ENCODE results near the gene SPATA7.

The SPATA7 gene

DNA sequence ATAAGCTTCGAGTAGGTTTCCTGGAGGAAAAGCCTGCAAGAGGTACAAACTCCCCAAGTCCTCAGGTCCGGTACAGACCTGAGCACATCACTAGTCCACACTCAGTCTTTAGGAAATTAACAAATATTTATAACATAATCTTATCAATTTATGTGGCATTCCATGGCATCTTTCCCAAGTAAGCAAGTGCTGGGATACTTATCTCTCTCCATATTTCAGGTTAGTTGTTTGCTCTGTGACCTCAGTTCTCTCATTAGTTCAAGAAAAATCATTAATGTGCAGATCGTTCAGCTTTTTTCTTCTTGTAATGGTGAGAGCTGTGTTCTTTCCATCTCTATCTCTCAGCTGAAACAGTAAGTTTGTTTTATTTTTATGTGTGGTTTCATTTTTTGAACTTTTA, 34.7 kb downstream of the SPATA7 start:
- no peak for DNase-seq

DNA sequence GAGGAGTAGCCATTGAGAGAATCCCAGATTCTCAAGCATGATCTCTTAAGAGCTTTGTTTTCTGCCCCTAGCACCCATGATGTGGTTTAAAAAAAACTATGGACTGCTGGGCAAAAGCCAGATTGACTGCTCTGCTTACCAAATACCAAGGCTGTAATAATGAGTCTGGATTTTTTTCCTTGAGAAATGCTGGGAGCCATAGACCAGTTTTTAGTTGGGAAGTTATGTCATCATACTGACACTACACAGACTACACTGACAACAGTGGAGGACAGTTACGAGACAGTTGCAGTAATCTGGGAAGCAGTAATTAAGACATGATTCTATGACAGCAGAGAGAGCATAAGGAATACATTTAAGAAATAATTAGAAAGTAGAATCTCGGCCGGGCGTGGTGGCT, 35.8 kb downstream of the SPATA7 start:
- DNase-seq, result no peak

DNA sequence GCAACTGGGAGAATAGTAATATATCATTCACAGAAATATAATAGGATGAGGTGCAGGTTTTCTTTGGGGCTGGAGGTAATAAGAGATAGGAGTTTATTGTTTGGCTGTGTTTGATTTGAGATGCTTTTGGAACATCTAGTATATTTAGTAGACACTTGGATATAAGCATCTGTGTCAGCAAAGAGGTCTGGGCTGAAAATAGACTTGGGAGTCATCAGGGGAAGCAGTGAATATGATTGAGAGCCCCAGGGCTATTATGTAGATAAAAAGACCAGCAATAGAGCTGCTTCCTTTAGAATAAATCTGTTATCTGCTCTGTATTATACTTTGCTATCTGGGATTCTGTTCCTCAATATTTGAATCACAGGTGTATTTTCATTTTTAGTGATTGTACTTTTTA, 36.6 kb downstream of the SPATA7 start:
- no peak for DNase-seq

DNA sequence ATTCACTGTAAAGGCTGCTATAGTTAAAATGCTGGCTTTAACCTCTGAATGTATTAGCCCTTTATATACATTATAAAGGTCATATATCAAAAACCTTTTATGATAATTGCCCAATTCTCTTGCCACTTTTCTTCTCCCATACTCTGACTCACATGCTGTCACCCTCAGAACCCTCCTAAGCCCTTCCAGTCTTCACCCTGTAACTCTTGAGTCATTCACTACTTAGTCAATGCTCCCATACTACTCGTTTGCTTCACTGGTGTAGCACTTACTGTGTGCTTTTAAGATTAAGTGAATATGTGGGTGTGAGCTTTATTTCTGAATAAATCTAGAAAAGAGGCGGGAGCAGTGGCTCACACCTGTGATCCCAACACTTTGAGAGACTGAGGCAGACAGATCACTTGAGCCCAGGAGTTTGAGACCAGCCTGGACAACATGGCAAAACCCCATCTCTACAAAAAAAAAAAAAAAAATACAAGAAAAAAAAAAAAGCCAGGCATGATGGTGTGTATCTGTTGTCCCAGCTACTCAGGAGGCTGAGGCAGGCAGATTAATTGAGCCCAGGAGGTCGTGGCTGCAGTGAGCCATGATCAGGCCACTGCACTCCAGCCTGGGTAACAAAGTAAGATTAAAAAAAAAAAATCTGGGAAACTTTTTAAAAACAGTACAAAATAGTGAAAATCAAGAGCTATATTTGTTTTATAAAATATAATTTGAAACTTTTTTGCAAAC, 37.6 kb downstream of the SPATA7 start:
- DNase-seq, result no peak

DNA sequence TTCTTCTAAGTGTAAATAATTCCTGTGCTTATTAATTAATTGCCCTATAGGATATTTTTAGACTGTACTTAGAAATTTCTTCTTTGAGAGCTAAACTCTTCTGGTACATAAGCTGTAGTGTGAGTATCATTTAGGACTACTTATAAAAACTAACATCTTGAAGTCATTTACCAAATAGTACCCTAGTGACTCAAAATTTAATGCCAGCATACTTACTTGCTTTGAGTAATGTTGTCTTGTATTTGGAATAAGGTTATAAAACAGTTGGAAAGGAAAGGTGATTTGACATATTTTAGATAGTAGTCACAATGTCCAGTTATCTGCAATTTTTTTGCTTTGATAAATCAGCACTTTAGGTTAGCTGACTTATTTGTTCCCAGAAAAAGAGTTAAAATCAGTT, 39.1 kb downstream of the SPATA7 start:
- DNase-seq, result no peak

DNA sequence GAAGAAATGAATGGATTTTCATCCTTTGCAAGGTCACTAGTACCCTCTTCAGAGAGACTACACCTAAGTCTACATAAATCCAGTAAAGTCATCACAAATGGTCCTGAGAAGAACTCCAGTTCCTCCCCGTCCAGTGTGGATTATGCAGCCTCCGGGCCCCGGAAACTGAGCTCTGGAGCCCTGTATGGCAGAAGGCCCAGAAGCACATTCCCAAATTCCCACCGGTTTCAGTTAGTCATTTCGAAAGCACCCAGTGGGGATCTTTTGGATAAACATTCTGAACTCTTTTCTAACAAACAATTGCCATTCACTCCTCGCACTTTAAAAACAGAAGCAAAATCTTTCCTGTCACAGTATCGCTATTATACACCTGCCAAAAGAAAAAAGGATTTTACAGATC, 40.8 kb downstream of the SPATA7 start:
- DNase-seq, result no peak

DNA sequence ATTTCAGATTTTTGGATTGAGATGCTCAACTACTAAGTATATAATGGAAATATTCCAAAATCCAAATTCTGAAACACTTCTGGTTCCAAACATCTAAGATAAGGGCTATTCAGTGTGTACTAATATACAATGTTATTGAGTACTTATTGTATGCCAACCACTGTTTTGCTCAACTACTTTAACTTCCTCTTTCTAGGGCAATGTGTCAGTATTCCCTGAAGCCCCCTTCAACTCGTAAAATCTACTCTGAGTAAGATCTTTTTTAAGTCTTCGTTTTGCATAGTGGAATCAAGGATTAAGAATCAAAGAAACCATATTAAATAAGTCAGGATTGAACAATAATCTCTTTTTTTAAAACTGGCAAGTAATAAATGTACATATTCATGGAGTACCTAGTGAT, 45.5 kb downstream of the SPATA7 start:
- DNase-seq, result no peak

DNA sequence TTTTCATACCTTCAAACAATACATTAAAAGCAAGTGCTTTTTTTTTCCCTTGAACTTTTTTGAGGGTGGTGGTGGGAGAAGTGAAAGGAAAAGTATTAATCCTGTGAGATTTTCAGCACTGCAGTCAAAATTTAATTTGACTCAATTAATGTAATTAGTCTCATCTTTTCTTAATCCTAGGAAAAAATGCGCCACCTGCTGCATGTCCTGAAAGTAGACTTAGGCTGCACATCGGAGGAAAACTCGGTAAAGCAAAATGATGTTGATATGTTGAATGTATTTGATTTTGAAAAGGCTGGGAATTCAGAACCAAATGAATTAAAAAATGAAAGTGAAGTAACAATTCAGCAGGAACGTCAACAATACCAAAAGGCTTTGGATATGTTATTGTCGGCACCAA, 52.2 kb downstream of the SPATA7 start:
- DNase-seq, result no peak

DNA sequence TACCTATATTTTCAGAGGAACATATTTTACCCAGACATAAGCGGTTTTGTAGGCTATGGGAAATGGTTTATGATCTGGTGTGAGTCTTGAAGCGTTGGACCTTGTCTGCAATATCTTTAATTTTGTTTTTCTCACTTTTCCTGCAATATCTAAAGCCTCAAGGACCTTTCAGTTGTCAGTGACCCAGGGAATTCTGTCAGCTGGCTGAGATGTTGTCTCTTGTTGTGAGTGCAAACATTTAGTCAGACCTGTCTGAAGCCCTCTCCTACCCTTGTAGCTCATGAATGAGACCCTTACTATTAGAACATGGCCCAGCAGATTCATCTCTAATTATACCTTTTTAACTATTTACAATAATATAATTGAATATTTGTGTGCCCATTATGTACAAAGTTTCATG, 53.6 kb downstream of the SPATA7 start:
- DNase-seq, result no peak

DNA sequence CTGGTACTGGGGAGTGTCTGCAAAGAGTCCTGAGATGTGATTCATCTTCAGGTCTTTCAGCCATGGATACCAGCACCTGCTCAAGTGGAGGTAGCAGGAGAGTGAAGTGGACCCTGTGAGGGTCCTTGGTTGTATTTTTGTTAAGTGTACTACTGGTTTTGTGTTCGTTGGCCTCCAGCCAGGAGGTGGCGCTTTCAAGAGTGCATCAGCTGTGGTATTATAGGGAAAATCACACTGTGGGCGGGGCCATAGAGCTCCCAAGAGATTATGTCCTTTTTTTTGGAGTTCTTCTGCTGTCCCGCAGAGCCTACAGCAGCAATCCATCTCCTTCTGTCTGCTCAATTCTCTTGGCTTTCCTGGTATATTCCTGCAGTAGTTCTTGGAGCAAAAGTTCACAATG, 66.8 kb downstream of the SPATA7 start:
- no peak for DNase-seq

DNA sequence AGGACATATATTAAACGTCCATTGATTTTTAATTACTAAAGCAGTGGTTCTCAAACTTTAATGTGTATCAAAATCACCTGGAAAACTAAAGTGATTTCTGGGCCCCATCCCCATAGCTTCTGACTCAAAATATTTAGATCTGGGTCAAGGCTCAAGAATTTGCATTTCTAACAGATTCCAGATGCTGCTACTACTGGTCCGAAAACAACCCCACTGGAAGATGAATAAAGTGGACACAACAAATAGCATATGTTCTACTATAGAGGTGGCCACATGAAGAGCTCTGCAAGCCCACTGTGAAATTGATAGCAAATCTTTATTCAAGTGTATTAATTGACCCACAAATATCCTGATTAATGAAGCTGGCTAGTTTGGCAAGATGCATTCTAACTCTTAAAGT, 69.4 kb downstream of the SPATA7 start:
- no peak for DNase-seq

DNA sequence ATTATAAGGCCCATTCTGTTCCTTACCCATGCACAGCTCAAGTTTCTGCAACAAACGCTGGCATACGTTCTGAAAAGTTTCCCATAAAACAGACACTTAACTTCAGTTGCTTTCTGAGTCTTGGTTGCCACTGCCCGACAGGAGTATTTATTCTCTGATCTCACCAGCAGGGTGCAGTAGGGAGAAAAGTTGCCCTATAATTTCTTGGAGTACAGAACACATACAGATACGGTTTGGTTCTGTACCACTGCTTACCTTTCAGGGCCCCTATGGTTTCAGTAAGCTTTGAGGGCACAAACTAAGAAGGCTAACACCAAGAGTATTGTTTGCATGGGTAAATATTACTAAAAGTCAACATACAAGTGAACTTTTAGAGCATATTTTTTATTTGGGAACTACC, 77.9 kb downstream of the SPATA7 start:
- no peak for DNase-seq

DNA sequence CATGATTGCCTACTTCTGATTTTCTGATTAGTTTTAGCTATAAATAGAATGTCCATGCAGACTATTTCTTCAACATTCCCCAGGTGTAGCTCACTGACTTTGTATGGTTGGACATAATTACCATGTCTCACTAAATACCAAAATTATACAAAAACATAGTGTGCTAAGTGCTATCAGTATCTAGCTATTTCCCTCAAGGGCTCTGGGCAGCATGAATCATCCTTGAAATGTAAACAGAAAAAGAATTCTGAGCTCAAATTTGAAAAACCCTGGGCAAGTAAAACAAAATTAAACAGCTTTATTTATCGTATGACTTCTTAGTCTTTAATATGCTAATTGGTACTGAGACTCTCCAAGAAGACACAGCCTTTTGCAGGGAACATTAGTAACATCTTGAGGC, 82.9 kb downstream of the SPATA7 start:
- no peak for DNase-seq

DNA sequence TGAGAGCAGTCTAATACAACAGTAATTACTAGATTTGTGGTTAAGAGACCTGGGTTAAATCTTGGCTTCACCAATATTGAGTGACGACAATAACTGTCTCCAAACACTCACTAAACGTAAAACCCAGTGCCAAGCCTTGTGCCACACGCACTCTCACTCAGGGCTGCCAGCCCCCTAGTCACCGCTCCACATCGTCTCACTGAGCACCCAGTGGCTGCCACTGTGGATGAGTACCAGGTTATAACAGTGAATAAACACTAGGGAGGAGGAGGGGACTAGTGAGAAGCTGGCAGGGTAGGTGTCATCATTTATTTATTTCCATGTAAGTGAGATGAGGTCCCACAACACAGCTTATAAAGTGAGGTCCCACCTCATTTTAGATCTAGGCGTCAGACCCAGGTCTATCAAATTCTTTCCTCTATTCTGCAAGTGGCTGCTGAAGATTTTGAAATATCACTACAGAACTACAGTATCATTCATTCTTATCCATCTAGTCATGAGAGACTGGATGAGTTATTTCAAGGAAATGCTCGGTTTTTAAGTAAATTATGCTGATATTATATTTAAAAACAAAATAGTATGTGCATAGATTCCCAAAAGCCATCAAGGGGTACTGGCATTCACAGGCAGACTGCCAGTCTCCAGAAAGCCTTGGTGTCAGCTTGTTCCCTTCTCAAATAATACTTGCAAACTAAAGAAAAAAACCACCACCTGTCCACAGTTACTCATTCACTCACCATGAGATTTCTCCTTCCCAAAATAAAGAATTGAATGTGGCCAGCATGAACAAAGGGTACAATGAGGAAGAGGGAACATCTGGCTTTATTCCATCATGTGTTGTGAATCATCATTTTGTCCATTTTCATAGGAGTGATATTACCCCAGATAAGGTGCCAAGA, 85.3 kb downstream of the SPATA7 start:
- DNase-seq, result no peak

DNA sequence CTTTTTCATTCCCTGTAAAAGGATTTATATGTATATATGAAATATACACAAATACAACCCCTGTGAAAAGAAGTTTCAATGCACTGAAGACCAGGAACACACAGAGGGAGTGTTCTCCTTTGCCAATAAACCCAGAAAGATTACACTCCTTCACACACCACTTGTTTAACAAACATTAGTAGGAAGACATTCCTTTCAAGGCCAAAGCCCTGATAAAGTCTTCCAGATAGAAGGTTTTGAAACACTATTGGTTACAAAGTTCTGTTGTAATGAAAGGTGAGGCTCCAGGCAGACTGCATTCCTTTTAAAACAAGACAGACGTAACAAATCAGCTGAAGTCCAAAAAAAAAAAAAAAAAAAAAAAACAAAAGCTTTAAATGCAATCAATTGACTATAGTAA, 88.3 kb downstream of the SPATA7 start:
- DNase-seq, result no peak

DNA sequence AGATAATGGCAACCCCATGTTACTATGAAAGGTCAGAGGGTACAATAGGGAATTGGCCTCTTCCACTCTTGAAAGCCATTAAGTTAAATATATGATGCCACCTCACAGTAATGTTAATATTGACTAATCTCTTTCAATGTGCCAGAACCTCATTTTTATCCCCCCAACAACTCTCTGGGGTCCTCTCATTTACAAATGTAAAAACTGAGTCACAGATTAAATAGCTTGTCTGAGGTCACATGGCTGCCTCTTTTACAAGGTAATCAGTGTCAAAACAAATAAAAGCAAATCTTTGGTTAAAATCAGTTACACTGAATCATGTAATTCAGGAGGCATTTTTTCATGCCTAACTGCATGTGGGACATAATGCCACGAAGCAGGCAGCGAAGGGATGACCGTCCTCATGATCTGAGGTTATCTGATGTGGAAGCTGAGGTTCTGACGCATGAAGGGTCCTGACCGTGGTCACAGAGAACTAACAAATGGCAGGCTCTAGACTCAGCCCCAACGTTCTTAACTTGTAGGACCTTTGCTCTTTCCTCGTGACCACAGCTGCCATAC, 90.8 kb downstream of the SPATA7 start:
- DNase-seq, result no peak

DNA sequence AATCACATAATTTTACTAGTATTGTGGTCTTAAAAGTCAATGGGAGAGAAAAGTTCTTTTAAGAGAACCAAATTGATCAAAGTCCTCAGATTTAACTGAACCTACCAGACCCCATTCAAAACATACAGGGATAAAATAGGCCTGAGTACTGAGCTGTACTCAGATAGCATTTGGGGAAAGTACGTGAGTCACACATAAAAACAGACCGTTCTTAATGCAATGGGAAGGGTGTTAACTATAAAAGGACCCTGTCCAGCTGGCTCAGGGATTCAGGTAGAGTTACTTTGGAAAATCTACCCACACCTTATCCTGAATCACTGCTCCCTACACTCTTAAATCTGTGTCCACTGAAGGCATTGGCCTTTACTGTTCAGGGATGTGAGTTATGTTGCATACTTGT, 91.4 kb downstream of the SPATA7 start:
- no peak for DNase-seq

DNA sequence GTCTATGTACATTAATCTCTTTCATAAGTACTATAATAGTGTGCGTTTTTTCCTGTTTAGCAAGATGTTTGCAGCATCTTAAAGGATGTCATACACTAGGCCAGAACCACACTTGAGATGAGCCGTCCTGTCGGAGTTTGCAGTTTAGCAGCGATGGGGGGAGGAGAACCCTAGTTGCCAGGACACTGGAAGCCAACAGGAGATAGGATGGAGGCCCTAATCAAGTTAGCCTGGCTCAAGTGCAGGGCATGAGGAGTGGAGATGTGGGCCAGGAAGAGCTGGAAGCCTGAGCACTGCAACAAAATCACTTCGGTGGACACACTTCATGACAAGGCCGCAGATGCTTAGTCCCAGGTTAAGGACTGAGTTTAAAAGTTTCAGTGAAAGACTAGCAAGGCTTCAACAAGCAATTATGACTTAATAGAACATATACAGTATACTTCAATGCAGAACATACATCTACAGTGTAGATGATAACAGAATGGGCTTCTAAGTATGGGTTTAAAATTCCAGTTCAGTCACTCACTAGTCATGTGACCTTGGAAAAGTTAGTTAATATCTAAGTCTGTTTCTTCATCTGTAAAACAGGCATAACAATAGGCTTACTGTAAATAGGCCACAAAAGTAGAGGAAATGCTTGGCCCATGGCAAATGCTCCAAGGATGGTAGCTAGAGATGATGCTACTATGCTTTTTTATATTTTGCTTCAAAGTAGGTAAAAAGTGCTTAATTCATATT, 92.2 kb downstream of the SPATA7 start:
- DNase-seq, result no peak

DNA sequence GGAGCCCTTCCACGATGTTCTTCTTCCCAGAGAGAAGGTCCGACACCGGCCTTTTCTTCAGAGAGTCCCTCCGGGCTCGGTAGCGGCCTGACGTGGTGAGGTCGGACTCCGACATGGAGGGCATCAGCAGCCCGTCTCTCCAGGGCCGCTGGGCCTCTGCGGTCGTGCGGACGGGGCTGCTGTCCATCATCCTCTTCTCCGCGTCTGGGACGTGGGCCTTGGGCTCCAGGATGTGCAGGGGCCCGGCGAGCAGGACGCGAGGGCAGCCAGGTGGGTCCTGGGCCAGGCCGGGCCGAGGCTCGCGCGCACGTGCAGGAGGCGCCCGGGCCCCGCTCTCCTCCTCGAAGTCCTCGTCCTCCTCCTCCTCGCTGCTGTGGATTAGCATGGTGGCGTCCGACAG, 93.5 kb downstream of the SPATA7 start:
- no peak for DNase-seq

DNA sequence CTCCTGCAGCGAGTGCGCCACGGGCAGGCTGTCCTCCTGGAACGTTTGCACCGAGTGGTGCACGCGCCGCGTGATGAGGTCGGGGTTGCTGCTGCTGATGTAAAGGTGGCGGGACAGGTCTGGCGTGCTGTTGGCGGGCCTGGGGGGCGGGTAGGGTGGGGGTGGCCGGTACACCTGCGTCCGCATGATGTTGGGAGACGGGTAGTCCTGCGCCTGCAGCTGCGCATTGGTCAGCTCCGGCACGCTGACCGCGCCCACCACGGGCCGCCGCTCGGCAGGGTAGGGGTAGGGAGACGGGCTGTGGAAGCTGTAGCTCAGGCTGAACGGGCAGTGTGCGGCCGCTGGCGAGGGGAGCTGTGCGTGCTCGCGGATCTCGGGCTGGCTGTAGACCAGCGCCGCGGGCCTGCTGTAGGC, 94.1 kb downstream of the SPATA7 start:
- DNase-seq, result no peak

DNA sequence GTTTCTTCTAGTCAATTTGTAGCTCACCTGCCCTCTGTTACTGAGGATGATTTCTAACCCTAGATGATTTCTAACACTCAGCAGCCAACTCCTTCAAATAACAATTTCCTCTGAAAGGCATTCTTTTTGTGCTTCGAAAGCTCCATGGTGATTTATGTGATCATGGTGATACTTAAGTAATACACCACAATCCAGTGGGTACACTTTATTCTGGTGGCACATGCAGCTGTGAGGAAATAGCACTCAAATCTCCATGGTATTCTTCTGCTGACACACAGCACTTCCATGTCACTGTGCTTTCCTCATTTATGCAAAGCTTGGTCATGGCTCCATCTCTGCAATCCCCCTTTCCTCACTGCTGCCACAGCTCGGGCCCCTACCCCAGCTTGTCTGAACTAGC, 95.6 kb downstream of the SPATA7 start:
- DNase-seq, result no peak

DNA sequence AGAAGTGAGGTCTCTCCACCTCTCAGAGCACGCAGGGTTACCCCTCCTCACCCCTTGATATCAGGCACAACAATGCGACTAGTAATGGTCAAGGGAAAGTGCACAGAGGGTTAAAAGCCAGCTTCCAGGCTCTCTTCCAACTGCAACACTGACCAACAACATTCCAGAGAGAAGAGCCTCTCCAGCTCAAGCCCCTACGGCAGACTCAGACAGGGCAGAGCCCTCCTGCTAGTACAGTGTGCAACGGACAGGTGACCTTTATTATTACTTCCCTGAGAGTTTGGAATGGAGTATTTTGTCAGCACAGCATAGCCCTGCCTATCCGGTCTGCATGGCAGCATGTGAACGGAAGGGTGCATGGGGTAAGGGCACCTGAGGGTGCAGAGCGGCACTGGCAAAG, 96.3 kb downstream of the SPATA7 start:
- DNase-seq, result no peak

DNA sequence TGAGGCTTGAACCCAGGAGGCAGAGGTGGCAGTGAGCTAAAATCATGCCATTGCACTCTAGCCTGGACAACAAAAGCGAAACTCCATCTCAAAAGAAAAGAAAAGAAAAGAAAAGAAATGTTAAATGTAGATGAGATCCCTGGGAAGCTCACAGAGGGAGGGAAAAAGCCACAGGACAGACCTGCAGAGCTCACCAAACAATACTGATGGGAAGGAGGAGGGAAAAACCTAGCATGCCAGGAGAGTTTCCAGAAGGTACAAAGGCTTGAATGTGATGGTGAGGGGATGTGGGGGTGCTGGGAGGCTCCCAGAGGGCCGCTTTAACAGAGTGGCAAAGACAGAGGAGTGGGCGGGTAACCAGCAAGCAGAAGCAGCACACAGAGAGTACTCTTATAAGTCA, 97.1 kb downstream of the SPATA7 start:
- no peak for DNase-seq

Measured in NCI-H2029 (cell line).